ENCODE results near the gene NUS1. TPM values are rescaled to one million over a fixed set of nuclear protein-coding genes. Genes with fewer than 3 reads are reported as not detected.

Gene NUS1
- total and polyA plus RNA-seq, 2 experiments from 2014 or later = 34.6 to 69.0 TPM

- no peak for TF ChIP-seq ETS1 (IDR thresholded peaks at IDR 0.05)
- no peak for TF ChIP-seq CREB1 (CRISPR knock-in tag; IDR thresholded peaks at IDR 0.05; ENCODE audit: low read depth)
- no peak for TF ChIP-seq EZH2 (IDR thresholded peaks at IDR 0.05; ENCODE audit: low read depth, unreplicated experiment)
- TF ChIP-seq NANOG (IDR thresholded peaks at IDR 0.05; ENCODE audit: borderline replicate concordance) = no peak
- TF ChIP-seq ZNF331 (CRISPR knock-in tag; IDR thresholded peaks at IDR 0.05; ENCODE audit: low read depth) = no peak
Measured at GRCh38 chr6:117637770-117638169, 37.5 kb upstream of the NUS1 start (continued).

- peaks cover 5% of the 10 kb centered on the region; the same call in 1 of the 2 replicates for H3K36me3 ChIP-seq (ENCODE audit: insufficient read depth)
- H3K4me1 Mint-ChIP-seq = no peaks in the 10 kb centered on the region
- H3K4me3 ChIP-seq = no peak overlapping the region
- peaks cover 8% of the 10 kb centered on the region; the same call in 2 of the 3 replicates for H3K9me3 Mint-ChIP-seq
- H3K27ac Mint-ChIP-seq = no peak overlapping the region
- no peak for ATAC-seq
- H4K20me1 ChIP-seq (replicated peaks; ENCODE audit: insufficient read depth) = no peaks in the 10 kb centered on the region
- no peaks in the 10 kb centered on the region for H3F3A ChIP-seq (replicated peaks; ENCODE audit: low read depth)
- H3K4me1 ChIP-seq (ENCODE audit: insufficient read depth) = no peaks in the 10 kb centered on the region
- no peaks in the 10 kb centered on the region for H3K79me2 ChIP-seq (replicated peaks; ENCODE audit: insufficient read depth)
- no peak overlapping the region for H3K4me2 ChIP-seq
- peaks cover 4% of the 10 kb centered on the region for H3K27me3 Mint-ChIP-seq (ENCODE audit: insufficient read depth, low read depth, poor library complexity)
- no peaks in the 10 kb centered on the region for H3K9me2 ChIP-seq (ENCODE audit: insufficient read depth)
- H3K36me3 Mint-ChIP-seq (ENCODE audit: low read depth) = peaks cover 48% of the 10 kb centered on the region
- no peak overlapping the region for H3K4me3 Mint-ChIP-seq
- H3K27ac ChIP-seq (ENCODE audit: low read depth) = no peak overlapping the region
- no peak for DNase-seq (ENCODE audit: low spot score)
- no peak overlapping the region for H2AFZ ChIP-seq
- no peaks in the 10 kb centered on the region for H3K27me3 ChIP-seq (ENCODE audit: insufficient read depth)
- no peak for TF ChIP-seq NANOG (IDR thresholded peaks at IDR 0.05; ENCODE audit: borderline replicate concordance)
- no peak for TF ChIP-seq EZH2 (IDR thresholded peaks at IDR 0.05; ENCODE audit: low read depth, unreplicated experiment)
- no peak for TF ChIP-seq POLR2AphosphoS5 (IDR thresholded peaks at IDR 0.05; ENCODE audit: low read depth)
- no peak for TF ChIP-seq EZH2phosphoT487 (IDR thresholded peaks at IDR 0.05; ENCODE audit: unreplicated experiment)
- no peak for TF ChIP-seq STAT1 (IDR thresholded peaks at IDR 0.05; ENCODE audit: unreplicated experiment)
- no peak for TF ChIP-seq CTCF (conservative IDR thresholded peaks at IDR 0.05; ENCODE audit: low read depth in 2 of 2)
- no peak for TF ChIP-seq ZNF331 (CRISPR knock-in tag; IDR thresholded peaks at IDR 0.05; ENCODE audit: low read depth)
- no peak for TF ChIP-seq JUNB (IDR thresholded peaks at IDR 0.05; ENCODE audit: unreplicated experiment)
- TF ChIP-seq ETS1 (IDR thresholded peaks at IDR 0.05) = no peak
- TF ChIP-seq REST (IDR thresholded peaks at IDR 0.05; ENCODE audit: unreplicated experiment) = no peak
- no peak for TF ChIP-seq CREB1 (CRISPR knock-in tag; IDR thresholded peaks at IDR 0.05; ENCODE audit: low read depth)
Measured at GRCh38 chr6:117642976-117643375, 32.3 kb upstream of the NUS1 start.
